AG10803 (cell line): Measurements from ENCODE around the gene ADM.

ENCODE experiments used
- DNase-seq: peaks from one replicate; pipeline ENCODE4 v3.0.0; 2010; ENCODE audit warnings: low read depth
- H3K4me3 ChIP-seq: 2 replicates; pipeline ENCODE4 v1.5.1; 2011; ENCODE audit warnings: mild to moderate bottlenecking, low read length, control low read depth
- TF ChIP-seq, protein P1 (sequence below): conservative IDR thresholded peaks from 2 replicates; pipeline ENCODE4 v1.5.1; 2011; ENCODE audit warnings: mild to moderate bottlenecking, low read length, control low read depth, inconsistent platforms

The ADM gene

DNA sequence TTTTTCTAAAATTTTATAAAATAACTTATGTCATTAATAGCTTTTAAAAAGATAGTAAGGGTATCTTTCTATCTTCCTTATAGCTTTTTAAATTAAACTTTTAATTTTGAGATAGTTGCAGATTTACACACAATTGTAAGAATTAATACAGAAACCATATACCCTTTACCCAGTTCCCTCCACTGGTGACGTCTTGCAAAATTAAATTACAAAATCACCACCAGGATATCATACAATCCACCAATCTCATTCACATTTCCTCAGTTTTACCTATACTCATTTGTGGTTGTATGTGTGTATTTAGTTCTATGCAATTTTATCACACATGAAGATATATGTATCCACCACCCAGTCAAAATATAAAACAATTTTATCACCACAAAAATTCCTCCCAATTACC lies 20.9 kb upstream of the ADM start:
- DNase-seq, result no peak
- no peak overlapping the region for H3K4me3 ChIP-seq
- TF ChIP-seq, protein P1, sequence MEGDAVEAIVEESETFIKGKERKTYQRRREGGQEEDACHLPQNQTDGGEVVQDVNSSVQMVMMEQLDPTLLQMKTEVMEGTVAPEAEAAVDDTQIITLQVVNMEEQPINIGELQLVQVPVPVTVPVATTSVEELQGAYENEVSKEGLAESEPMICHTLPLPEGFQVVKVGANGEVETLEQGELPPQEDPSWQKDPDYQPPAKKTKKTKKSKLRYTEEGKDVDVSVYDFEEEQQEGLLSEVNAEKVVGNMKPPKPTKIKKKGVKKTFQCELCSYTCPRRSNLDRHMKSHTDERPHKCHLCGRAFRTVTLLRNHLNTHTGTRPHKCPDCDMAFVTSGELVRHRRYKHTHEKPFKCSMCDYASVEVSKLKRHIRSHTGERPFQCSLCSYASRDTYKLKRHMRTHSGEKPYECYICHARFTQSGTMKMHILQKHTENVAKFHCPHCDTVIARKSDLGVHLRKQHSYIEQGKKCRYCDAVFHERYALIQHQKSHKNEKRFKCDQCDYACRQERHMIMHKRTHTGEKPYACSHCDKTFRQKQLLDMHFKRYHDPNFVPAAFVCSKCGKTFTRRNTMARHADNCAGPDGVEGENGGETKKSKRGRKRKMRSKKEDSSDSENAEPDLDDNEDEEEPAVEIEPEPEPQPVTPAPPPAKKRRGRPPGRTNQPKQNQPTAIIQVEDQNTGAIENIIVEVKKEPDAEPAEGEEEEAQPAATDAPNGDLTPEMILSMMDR, result no peak

DNA sequence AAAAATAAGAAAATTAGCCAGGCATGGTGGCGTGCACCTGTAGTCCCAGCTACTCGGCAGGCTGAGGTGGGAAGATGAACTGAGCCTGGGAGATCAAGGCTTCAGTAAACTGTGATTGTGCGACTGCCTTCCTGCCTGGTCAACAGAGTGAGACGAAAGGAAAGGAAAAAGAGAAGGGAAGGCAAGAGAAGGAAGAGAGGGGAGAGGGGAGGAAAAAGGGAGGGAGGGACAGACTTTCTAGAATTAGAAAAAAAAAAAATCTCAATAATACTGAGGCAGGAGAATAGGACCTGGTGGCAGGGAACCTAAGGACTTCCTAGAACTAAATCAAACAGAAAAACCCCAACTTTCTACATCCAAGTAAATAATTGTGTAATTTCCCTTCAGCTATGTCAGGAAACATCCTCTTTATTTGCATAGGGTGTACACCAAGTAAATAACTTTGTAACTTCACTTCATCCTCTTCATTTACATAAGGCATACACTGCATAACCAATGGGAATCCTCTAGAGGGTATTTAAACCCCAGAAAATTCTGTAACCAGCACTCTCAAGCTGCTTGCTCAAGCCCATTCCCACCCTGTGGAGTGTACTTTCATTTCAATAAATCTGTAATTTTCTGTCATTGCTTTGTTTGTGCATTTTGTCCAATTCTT lies 19.6 kb upstream of the ADM start:
- TF ChIP-seq, protein P1, result no peak
- no peak overlapping the region for H3K4me3 ChIP-seq
- no peak for DNase-seq

DNA sequence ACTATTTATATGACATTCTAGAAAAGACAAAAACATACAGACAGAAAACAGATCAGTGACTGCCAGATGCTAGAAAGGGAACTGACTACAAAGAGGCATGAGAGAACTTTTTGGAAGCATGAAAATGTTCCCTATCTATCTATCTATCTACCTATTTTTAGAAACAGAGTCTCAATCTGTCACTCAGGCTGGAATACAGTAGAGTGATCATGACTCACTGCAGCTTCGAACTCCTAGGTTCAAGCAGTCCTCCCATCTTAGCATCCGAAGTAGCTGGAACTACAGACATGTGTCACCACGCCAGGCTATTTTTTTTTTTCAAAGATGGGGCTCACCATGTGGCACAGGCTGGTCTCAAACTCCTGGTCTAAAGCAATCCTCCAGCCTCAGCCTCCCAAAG lies 17.7 kb upstream of the ADM start:
- TF ChIP-seq, protein P1, result no peak
- H3K4me3 ChIP-seq, result no peak overlapping the region
- no peak for DNase-seq

DNA sequence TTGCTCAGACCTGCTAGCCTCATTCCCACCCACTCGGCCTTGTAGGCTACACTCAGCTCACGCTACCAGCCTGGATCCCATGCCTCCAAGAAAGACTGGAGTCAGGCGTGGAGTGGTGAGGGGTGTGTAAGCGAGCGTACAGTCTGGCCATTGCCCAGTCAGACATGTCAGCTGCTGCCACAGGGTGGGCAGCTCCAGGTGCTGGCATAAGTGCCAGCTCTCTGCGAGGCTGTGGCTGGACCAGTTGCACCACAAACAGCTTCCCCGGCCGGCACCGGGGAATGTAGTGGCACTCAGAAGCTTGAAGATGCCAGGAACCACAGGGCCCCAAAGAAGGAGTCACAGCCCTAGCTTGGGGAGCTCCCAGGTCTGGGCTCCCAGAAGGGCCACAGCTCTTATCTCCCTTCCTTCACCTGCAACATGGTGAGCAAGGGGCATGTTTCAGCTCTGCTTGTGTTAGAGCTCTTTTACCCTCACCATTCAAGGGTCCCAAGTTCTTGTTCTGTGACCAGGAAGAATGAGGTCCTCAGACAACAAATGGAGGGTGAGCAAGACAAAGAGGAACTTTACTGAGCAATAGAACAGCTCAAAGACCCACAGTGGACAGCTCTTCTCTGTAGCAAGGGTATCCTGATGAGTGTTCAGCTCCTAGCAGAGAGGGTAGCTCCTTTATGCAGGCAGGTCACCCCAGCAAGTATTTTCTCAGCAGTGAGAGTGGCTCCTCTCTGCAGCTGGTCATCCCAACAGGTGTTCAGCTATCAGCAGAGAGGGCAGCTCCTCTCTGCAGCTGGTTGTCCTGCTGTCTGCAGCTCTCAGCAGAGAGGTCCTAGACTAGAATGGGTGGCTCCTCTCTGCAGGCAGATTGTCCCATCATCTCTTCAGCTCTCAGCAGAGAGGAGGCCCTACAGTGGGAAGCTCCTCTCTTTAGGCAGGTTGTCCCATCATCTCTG lies 16.8 kb upstream of the ADM start:
- H3K4me3 ChIP-seq, result no peak overlapping the region
- TF ChIP-seq, protein P1, result no peak
- DNase-seq, result no peak

- H3K4me3 ChIP-seq, result no peak overlapping the region
- TF ChIP-seq, protein P1, result no peak
- DNase-seq, result no peak
Measured at GRCh38 chr11:10288881-10289764, 15.8 kb upstream of the ADM start.

DNA sequence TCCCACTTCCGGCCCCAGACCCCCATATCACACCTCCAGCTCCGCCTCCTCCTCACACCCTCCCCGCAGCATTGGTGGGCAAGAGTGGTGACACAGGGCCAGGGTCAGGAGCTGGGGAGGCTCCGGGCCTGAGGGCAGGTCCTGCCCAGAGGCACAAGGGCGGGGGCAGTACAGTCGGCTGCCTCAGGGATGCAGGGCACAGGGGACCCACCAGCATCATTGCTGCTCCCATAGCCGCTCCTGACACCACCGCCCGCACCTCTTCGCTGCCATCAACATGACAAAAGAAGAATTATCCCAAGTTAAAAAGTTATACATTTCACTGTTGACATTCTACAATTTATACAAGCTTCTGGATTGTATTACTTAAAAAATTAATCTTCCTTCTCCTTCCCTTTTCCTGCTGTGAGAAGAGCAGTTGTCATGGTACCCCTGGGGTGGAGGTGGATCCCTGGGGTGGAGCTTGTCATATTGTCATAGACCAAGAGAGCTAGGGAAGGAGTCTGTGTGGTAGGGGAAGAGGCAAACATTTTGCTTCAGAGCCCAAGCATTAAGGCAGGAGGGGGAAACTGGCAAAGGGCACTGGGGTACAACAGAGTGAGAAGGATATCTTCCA lies 15.0 kb upstream of the ADM start:
- TF ChIP-seq, protein P1, result no peak
- no peak overlapping the region for H3K4me3 ChIP-seq
- no peak for DNase-seq
